H1 (cell line): ENCODE measurements around the gene GLUD1. TPM values are rescaled to one million over a fixed set of nuclear protein-coding genes. Genes with fewer than 3 reads are reported as not detected.

Experiments
- ATF2 ChIP-seq: IDR thresholded peaks from 2 replicates; pipeline ENCODE4 v1.6.1; 2012; ENCODE audit warnings: low read length, inconsistent platforms
- NRF1 ChIP-seq: IDR thresholded peaks from 2 replicates; pipeline ENCODE4 v1.6.1; 2011; ENCODE audit warnings: mild to moderate bottlenecking, low read depth, low read length, improper control_type of control experiment
- SIX5 ChIP-seq: IDR thresholded peaks from 2 replicates; pipeline ENCODE4 v1.6.1; 2011; ENCODE audit warnings: mild to moderate bottlenecking, low read depth, low read length
- SP2 ChIP-seq: IDR thresholded peaks from 2 replicates; pipeline ENCODE4 v1.6.1; 2012; ENCODE audit warnings: mild to moderate bottlenecking, low read length, inconsistent platforms
- TCF12 ChIP-seq: IDR thresholded peaks from 2 replicates; pipeline ENCODE4 v1.6.1; 2011; ENCODE audit warnings: low read depth, mild to moderate bottlenecking, low read length
- polyA plus RNA-seq, 7 experiments: library from polyadenylated mRNA; depleted of rRNA in 3 of 7; stranded (reverse) in 5 of 7; unstranded in 2 of 7; fragments of >200 nt in 5 of 7; fragments of 200-250 nt in 2 of 7; gene quantifications; 1 replicate in 5 of 7; 2 replicates in 1 of 7; 4 replicates in 1 of 7; pipeline versions ENCODE4 v1.2.1 to v1.2.3, GENCODE V29; 2011 to 2013; ENCODE audit warnings: missing spikeins in 2 of 7, mixed read lengths in 2 of 7
- total RNA-seq: library from RNA; stranded (reverse); fragmentation: NEBNext Ultra II Directional; extraction: Animal tissue kit (Norgen Biotek cat#: 25700); gene quantifications from 2 replicates; pipeline ENCODE4 v1.2.1, GENCODE V29; 2021

The GLUD1 gene
- total and polyA plus RNA-seq, 2 of the 8 experiments (the other 6 are each of a cell fraction or from before 2014, with no cell fraction given) = 41.0 to 96.2 TPM

GRCh38 chr10:87053111-87053510, 41.5 kb downstream of the GLUD1 start (continued):
- TF ChIP-seq ATF2 (no peak), NRF1 (no peak), SP2 (no peak), TCF12 (no peak), SIX5 (no peak)
